ENCODE data around the gene ALDH7A1.

GRCh38 chr5:126506079-126506478 lies 88.9 kb downstream of the ALDH7A1 start:
- TF ChIP-seq EP300 (IDR thresholded peaks at IDR 0.05): no peak
- TF ChIP-seq CTCF (IDR thresholded peaks at IDR 0.05): no peak
- TF ChIP-seq POLR2A (IDR thresholded peaks at IDR 0.05): no peak
